ENCODE measurements around the gene ARPC4. TPM values are rescaled to one million over a fixed set of nuclear protein-coding genes. Genes with fewer than 3 reads are reported as not detected.
"Not testable (repeated sequence)": the region's sequence is repeated elsewhere in the genome, so short reads cannot be mapped to it uniquely, and the experiment has no call there.

Gene ARPC4
- total and polyA plus RNA-seq, 2 experiments from 2014 or later, result 149 to 182 TPM

GRCh38 chr3:9770276-9770812, 22.5 kb upstream of the ARPC4 start:
- TF ChIP-seq, protein P1, sequence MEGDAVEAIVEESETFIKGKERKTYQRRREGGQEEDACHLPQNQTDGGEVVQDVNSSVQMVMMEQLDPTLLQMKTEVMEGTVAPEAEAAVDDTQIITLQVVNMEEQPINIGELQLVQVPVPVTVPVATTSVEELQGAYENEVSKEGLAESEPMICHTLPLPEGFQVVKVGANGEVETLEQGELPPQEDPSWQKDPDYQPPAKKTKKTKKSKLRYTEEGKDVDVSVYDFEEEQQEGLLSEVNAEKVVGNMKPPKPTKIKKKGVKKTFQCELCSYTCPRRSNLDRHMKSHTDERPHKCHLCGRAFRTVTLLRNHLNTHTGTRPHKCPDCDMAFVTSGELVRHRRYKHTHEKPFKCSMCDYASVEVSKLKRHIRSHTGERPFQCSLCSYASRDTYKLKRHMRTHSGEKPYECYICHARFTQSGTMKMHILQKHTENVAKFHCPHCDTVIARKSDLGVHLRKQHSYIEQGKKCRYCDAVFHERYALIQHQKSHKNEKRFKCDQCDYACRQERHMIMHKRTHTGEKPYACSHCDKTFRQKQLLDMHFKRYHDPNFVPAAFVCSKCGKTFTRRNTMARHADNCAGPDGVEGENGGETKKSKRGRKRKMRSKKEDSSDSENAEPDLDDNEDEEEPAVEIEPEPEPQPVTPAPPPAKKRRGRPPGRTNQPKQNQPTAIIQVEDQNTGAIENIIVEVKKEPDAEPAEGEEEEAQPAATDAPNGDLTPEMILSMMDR (IDR thresholded peaks at IDR 0.05; ENCODE audit: poor library complexity), result no peak
- no peak for TF ChIP-seq EZH2 (IDR thresholded peaks at IDR 0.05; ENCODE audit: borderline replicate concordance)
- no peaks in the 10 kb centered on the region for H3K79me2 ChIP-seq
- no peaks in the 10 kb centered on the region for H4K20me1 ChIP-seq (ENCODE audit: insufficient read depth, poor library complexity, severe bottlenecking)
- H3K27me3 ChIP-seq, result no peaks in the 10 kb centered on the region
- peak overlapping the region; percentile 56 for H2AFZ ChIP-seq
- no peaks in the 10 kb centered on the region for H3K9me3 ChIP-seq (ENCODE audit: low read depth)
- peaks cover 19% of the 10 kb centered on the region for H3K4me1 ChIP-seq (ENCODE audit: insufficient read depth)
- 48% methylated on average over 15 of the region's 15 CpGs for WGBS (ENCODE audit: low lambda C conversion rate, missing lambda C conversion rate)
- H3K4me2 ChIP-seq, result peak overlapping the region; percentile 88
- peak; percentile 68 for DNase-seq (ENCODE audit: low spot score)
- no peaks in the 10 kb centered on the region for H3K36me3 ChIP-seq (replicated peaks; ENCODE audit: insufficient read depth, low read depth)
- H3K27ac ChIP-seq, result peak overlapping the region; percentile 45
- peak overlapping the region; percentile 62 for H3K4me3 ChIP-seq
- no peaks in the 10 kb centered on the region for H3K9me2 ChIP-seq (replicated peaks; ENCODE audit: insufficient read depth)

GRCh38 chr3:9771007-9771406, 21.9 kb upstream of the ARPC4 start:
- H3K9me3 ChIP-seq (ENCODE audit: low read depth); DNase-seq (ENCODE audit: low spot score); H4K20me1 ChIP-seq (ENCODE audit: insufficient read depth, poor library complexity, severe bottlenecking); H3K79me2 ChIP-seq; H2AFZ ChIP-seq; H3K4me3 ChIP-seq; H3K4me2 ChIP-seq; H3K27me3 ChIP-seq; H3K27ac ChIP-seq; H3K36me3 ChIP-seq (replicated peaks; ENCODE audit: insufficient read depth, low read depth); H3K9me2 ChIP-seq (replicated peaks; ENCODE audit: insufficient read depth): not testable (repeated sequence)
- peaks cover 19% of the 10 kb centered on the region for H3K4me1 ChIP-seq (ENCODE audit: insufficient read depth)
- WGBS (ENCODE audit: low lambda C conversion rate, missing lambda C conversion rate), result 86% methylated on average over 2 of the region's 2 CpGs

- no peaks in the 10 kb centered on the region for H3K9me3 ChIP-seq (ENCODE audit: low read depth)
- no peaks in the 10 kb centered on the region for H3K27me3 ChIP-seq
- H3K4me1 ChIP-seq (ENCODE audit: insufficient read depth), result no peaks in the 10 kb centered on the region
- no peak overlapping the region for H3K4me2 ChIP-seq
- DNase-seq (ENCODE audit: low spot score), result no peak
- 85% methylated on average over 5 of the region's 5 CpGs for WGBS (ENCODE audit: low lambda C conversion rate, missing lambda C conversion rate)
- no peaks in the 10 kb centered on the region for H3K9me2 ChIP-seq (replicated peaks; ENCODE audit: insufficient read depth)
- no peak overlapping the region for H2AFZ ChIP-seq
- H3K79me2 ChIP-seq, result no peaks in the 10 kb centered on the region
- no peak overlapping the region for H3K27ac ChIP-seq
- no peaks in the 10 kb centered on the region for H4K20me1 ChIP-seq (ENCODE audit: insufficient read depth, poor library complexity, severe bottlenecking)
- no peak for TF ChIP-seq EZH2phosphoT487 (IDR thresholded peaks at IDR 0.05; ENCODE audit: low read depth, severe bottlenecking, unreplicated experiment)
- TF ChIP-seq, protein P1 (IDR thresholded peaks at IDR 0.05; ENCODE audit: poor library complexity), result no peak
- no peak for TF ChIP-seq EZH2 (IDR thresholded peaks at IDR 0.05; ENCODE audit: borderline replicate concordance)
- H3K36me3 ChIP-seq (replicated peaks; ENCODE audit: insufficient read depth, low read depth), result no peaks in the 10 kb centered on the region
- H3K4me3 ChIP-seq, result no peak overlapping the region
These were observed 15.8 kb upstream of the ARPC4 start for GRCh38 chr3:9776896-9777693.

GRCh38 chr3:9777694-9778021, 15.2 kb upstream of the ARPC4 start:
- no peak overlapping the region for H3K4me3 ChIP-seq
- TF ChIP-seq EZH2phosphoT487 (IDR thresholded peaks at IDR 0.05; ENCODE audit: low read depth, severe bottlenecking, unreplicated experiment) (no peak), EZH2 (IDR thresholded peaks at IDR 0.05; ENCODE audit: borderline replicate concordance) (no peak)
- TF ChIP-seq, protein P1 (IDR thresholded peaks at IDR 0.05; ENCODE audit: poor library complexity), result no peak
- 100% methylated on average over 1 of the region's 1 CpG for WGBS (ENCODE audit: low lambda C conversion rate, missing lambda C conversion rate)
- H2AFZ ChIP-seq, result no peak overlapping the region
- H3K27ac ChIP-seq, result no peak overlapping the region
- H3K9me2 ChIP-seq (replicated peaks; ENCODE audit: insufficient read depth), result no peaks in the 10 kb centered on the region
- no peaks in the 10 kb centered on the region for H3K79me2 ChIP-seq
- H4K20me1 ChIP-seq (ENCODE audit: insufficient read depth, poor library complexity, severe bottlenecking), result no peaks in the 10 kb centered on the region
- no peak overlapping the region for H3K4me2 ChIP-seq
- no peaks in the 10 kb centered on the region for H3K9me3 ChIP-seq (ENCODE audit: low read depth)
- H3K36me3 ChIP-seq (replicated peaks; ENCODE audit: insufficient read depth, low read depth), result no peaks in the 10 kb centered on the region
- no peak for DNase-seq (ENCODE audit: low spot score)
- no peaks in the 10 kb centered on the region for H3K4me1 ChIP-seq (ENCODE audit: insufficient read depth)
- no peaks in the 10 kb centered on the region for H3K27me3 ChIP-seq
